ENCODE data around the gene JMJD1C.

GRCh38 chr10:63496561-63496960 lies 30.8 kb upstream of the JMJD1C start:
- no peak for TF ChIP-seq POLR2AphosphoS5 (IDR thresholded peaks at IDR 0.05; ENCODE audit: low read depth, low read length)
- TF ChIP-seq POLR2A (IDR thresholded peaks at IDR 0.05; ENCODE audit: low read depth, low read length) = no peak
- TF ChIP-seq TAF1 (IDR thresholded peaks at IDR 0.05; ENCODE audit: borderline replicate concordance, low read depth, low read length) = no peak
